GM21447 (cell line): ENCODE data around the gene LTBP2.

ENCODE experiments used
- ATAC-seq: cut with Tn5 transposase; IDR thresholded peaks from one replicate; pipeline ENCODE4 v1.9.1; 2021; ENCODE audit not compliant: unreplicated experiment

Gene LTBP2

GRCh38 chr14:74611650-74612349 lies at the start of gene LTBP2:
Gene LTBP2 (minus strand): TSS chr14:74612237. CDS start chr14:74611944, 293 bp downstream.
- ATAC-seq = no peak

GRCh38 chr14:74660863-74661262 lies 48.8 kb upstream of the LTBP2 start:
- ATAC-seq = no peak

GRCh38 chr14:74660167-74660566 lies 48.1 kb upstream of the LTBP2 start:
- ATAC-seq = no peak

- ATAC-seq = no peak
Observed at GRCh38 chr14:74658535-74659131, 46.6 kb upstream of the LTBP2 start.

GRCh38 chr14:74656964-74657363 lies 44.9 kb upstream of the LTBP2 start:
- no peak for ATAC-seq

- no peak for ATAC-seq
Observed at GRCh38 chr14:74655599-74656395, 43.8 kb upstream of the LTBP2 start.

- no peak for ATAC-seq
Observed at GRCh38 chr14:74654931-74655330, 42.9 kb upstream of the LTBP2 start.

GRCh38 chr14:74653386-74654138 lies 41.5 kb upstream of the LTBP2 start:
- no peak for ATAC-seq

GRCh38 chr14:74652541-74652940 lies 40.5 kb upstream of the LTBP2 start:
- no peak for ATAC-seq

GRCh38 chr14:74650927-74651686 lies 39.1 kb upstream of the LTBP2 start:
- ATAC-seq = no peak

- ATAC-seq = no peak
Observed at GRCh38 chr14:74649673-74650072, 37.6 kb upstream of the LTBP2 start.

- no peak for ATAC-seq
Observed at GRCh38 chr14:74649167-74649566, 37.1 kb upstream of the LTBP2 start.

- no peak for ATAC-seq
Observed at GRCh38 chr14:74648601-74649000, 36.6 kb upstream of the LTBP2 start.

GRCh38 chr14:74647678-74648461 lies 35.8 kb upstream of the LTBP2 start:
- ATAC-seq = no peak

GRCh38 chr14:74647061-74647677 lies 35.1 kb upstream of the LTBP2 start:
- ATAC-seq = no peak

GRCh38 chr14:74645756-74646470 lies 33.9 kb upstream of the LTBP2 start:
- ATAC-seq = no peak

GRCh38 chr14:74645244-74645643 lies 33.2 kb upstream of the LTBP2 start:
- no peak for ATAC-seq

- no peak for ATAC-seq
Observed at GRCh38 chr14:74641601-74642391, 29.8 kb upstream of the LTBP2 start.
